ENCODE measurements around the gene SLC35G4.

Gene SLC35G4

GRCh38 chr18:11657152-11657551, 47.8 kb downstream of the SLC35G4 start (continued):
- TF ChIP-seq SCRT2 (tag by site-specific recombination; IDR thresholded peaks at IDR 0.05) (no peak), ZNF558 (tag by site-specific recombination; IDR thresholded peaks at IDR 0.05) (no peak), ZNF654 (tag by site-specific recombination; IDR thresholded peaks at IDR 0.05; ENCODE audit: low read depth) (no peak)
- TF ChIP-seq, protein P1, sequence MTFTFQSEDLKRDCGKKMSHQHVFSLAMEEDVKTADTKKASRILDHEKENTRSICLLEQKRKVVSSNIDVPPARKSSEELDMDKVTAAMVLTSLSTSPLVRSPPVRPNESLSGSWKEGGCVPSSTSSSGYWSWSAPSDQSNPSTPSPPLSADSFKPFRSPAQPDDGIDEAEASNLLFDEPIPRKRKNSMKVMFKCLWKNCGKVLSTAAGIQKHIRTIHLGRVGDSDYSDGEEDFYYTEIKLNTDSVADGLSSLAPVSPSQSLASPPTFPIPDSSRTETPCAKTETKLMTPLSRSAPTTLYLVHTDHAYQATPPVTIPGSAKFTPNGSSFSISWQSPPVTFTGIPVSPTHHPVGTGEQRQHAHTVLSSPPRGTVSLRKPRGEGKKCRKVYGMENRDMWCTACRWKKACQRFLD (tag by site-specific recombination; IDR thresholded peaks at IDR 0.05), result no peak

DNA sequence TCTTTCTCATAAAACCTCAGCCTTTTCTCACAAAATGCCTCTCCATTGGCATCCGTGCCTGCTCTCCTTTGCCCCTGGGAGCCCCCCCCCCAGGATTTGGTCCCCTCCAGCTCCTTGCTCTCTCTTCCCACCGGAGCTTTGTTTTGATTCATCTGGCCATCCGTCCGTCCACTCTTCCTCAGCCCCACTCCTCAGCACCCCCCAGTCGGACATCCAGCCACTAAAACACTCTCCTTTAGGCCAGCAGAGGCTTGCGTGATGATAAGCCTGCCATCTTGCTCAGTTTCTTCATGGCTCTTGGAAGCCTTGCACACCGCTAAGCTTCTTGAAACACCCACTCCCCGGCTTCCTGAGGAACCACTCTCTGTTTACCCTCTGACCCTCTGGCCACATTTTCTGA, 48.2 kb downstream of the SLC35G4 start:
- H3K4me1 ChIP-seq (ENCODE audit: control insufficient read depth, insufficient read depth, low read length), result no peaks in the 10 kb centered on the region
- no peaks in the 10 kb centered on the region for H3K9me3 ChIP-seq (ENCODE audit: control insufficient read depth, insufficient read depth, low read depth, low read length)
- no peak overlapping the region for H3K4me3 ChIP-seq (ENCODE audit: low read depth, low read length)
- CTCF ChIA-PET, result interaction anchor here (0.6 to 6.2 kb wide), 8 partner anchors 9 to 381 kb away, joined by 3 to 112 read pairs (median 18); no protein-coding TSS in a partner anchor
- no peak overlapping the region for H3K27ac ChIP-seq (ENCODE audit: extremely low read depth, low read depth, low read length)
- POLR2A ChIA-PET, result no interaction called here
- no peaks in the 10 kb centered on the region for H3K36me3 ChIP-seq (ENCODE audit: control insufficient read depth in 2 of 2, insufficient read depth in 1 of 2, low read length in 2 of 2)
- TF ChIP-seq ZNF48 (tag by site-specific recombination; IDR thresholded peaks at IDR 0.05), result no peak
- TF ChIP-seq, protein P2, sequence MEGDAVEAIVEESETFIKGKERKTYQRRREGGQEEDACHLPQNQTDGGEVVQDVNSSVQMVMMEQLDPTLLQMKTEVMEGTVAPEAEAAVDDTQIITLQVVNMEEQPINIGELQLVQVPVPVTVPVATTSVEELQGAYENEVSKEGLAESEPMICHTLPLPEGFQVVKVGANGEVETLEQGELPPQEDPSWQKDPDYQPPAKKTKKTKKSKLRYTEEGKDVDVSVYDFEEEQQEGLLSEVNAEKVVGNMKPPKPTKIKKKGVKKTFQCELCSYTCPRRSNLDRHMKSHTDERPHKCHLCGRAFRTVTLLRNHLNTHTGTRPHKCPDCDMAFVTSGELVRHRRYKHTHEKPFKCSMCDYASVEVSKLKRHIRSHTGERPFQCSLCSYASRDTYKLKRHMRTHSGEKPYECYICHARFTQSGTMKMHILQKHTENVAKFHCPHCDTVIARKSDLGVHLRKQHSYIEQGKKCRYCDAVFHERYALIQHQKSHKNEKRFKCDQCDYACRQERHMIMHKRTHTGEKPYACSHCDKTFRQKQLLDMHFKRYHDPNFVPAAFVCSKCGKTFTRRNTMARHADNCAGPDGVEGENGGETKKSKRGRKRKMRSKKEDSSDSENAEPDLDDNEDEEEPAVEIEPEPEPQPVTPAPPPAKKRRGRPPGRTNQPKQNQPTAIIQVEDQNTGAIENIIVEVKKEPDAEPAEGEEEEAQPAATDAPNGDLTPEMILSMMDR (tag by site-specific recombination; IDR thresholded peaks at IDR 0.05), result no peak
- TF ChIP-seq ZBTB20 (tag by site-specific recombination; IDR thresholded peaks at IDR 0.05), result no peak
- TF ChIP-seq ZNF747 (tag by site-specific recombination; IDR thresholded peaks at IDR 0.05), result no peak
- TF ChIP-seq KLF10 (tag by site-specific recombination; IDR thresholded peaks at IDR 0.05), result no peak
- no peak for TF ChIP-seq ZNF629 (tag by site-specific recombination; IDR thresholded peaks at IDR 0.05)
- TF ChIP-seq HOXC10 (CRISPR knock-in tag; IDR thresholded peaks at IDR 0.05), result no peak
- TF ChIP-seq ZNF202 (tag by site-specific recombination; IDR thresholded peaks at IDR 0.05; ENCODE audit: borderline replicate concordance), result no peak
- TF ChIP-seq ZNF174 (tag by site-specific recombination; IDR thresholded peaks at IDR 0.05), result no peak
- no peak for TF ChIP-seq ZNF843 (tag by site-specific recombination; IDR thresholded peaks at IDR 0.05)

DNA sequence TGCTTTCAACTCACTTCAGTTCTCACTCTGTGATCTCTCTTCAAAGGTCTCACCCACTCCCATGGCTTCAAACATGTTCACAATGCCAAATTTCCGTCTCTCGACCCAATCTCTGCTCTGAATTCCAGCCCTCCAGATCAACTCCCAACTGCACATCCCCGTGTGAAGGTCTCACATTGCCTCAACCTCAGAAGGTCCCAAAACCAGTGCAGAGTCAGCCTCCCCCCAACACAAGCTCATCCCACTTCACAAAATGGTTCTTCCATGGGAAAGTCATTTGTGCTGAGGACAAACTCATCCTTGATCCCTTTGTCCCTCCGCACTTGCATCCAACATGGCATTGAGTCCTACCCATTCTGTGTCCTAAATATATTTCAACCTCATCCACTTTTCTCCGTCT, 48.6 kb downstream of the SLC35G4 start:
- TF ChIP-seq ZNF16 (tag by site-specific recombination; IDR thresholded peaks at IDR 0.05; ENCODE audit: low read depth) (no peak), ZNF596 (tag by site-specific recombination; IDR thresholded peaks at IDR 0.05) (no peak), ZNF335 (tag by site-specific recombination; conservative IDR thresholded peaks at IDR 0.05) (no peak), SP3 (tag by site-specific recombination; IDR thresholded peaks at IDR 0.05) (no peak), ZNF830 (tag by site-specific recombination; IDR thresholded peaks at IDR 0.05; ENCODE audit: low read depth) (no peak)
- CTCF ChIA-PET, result interaction anchor here (0.6 to 6.2 kb wide), 7 partner anchors 9 to 381 kb away, joined by 3 to 112 read pairs (median 30); no protein-coding TSS in a partner anchor
- Histone ChIP-seq H3K27ac (ENCODE audit: extremely low read depth, low read depth, low read length) (no peak overlapping the region), H3K4me3 (ENCODE audit: low read depth, low read length) (no peak overlapping the region), H3K4me1 (ENCODE audit: control insufficient read depth, insufficient read depth, low read length) (no peaks in the 10 kb centered on the region), H3K36me3 (ENCODE audit: control insufficient read depth in 2 of 2, insufficient read depth in 1 of 2, low read length in 2 of 2) (no peaks in the 10 kb centered on the region), H3K9me3 (ENCODE audit: control insufficient read depth, insufficient read depth, low read depth, low read length) (no peaks in the 10 kb centered on the region)
- POLR2A ChIA-PET, result no interaction called here

DNA sequence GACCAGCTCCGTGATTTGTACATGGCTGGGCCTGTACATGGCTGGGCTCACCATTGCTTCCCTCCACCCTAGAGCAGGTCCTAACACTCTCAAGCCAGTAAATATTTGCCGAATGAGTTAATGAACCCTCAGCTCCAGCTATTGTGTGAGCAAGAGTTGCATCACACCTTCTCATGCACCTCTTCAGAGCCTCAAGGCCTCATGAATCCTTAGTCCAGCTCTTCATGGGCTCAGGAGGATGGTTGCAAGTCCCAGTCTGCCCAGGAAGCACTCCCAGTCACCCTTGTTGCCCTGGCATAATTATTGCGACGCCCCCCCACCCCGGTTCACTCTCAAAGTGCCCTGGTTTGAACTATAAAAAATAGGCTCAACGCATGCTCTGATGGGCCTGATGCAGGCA, 49.6 kb downstream of the SLC35G4 start:
- no peaks in the 10 kb centered on the region for H3K4me1 ChIP-seq (ENCODE audit: control insufficient read depth, insufficient read depth, low read length)
- ChIA-PET CTCF (interaction anchor here (0.8 to 6.2 kb wide), 5 partner anchors 15 to 380 kb away, joined by 5 to 112 read pairs (median 38); no protein-coding TSS in a partner anchor), POLR2A (no interaction called here)
- H3K27ac ChIP-seq (ENCODE audit: extremely low read depth, low read depth, low read length), result no peak overlapping the region
- no peak overlapping the region for H3K4me3 ChIP-seq (ENCODE audit: low read depth, low read length)
- no peaks in the 10 kb centered on the region for H3K36me3 ChIP-seq (ENCODE audit: control insufficient read depth in 2 of 2, insufficient read depth in 1 of 2, low read length in 2 of 2)
- H3K9me3 ChIP-seq (ENCODE audit: control insufficient read depth, insufficient read depth, low read depth, low read length), result no peaks in the 10 kb centered on the region
- no peak for TF ChIP-seq ZNF335 (tag by site-specific recombination; conservative IDR thresholded peaks at IDR 0.05)
- TF ChIP-seq OSR2 (tag by site-specific recombination; IDR thresholded peaks at IDR 0.05), result no peak
- no peak for TF ChIP-seq ZNF626 (tag by site-specific recombination; IDR thresholded peaks at IDR 0.05)
- no peak for TF ChIP-seq ZNF214 (tag by site-specific recombination; IDR thresholded peaks at IDR 0.05; ENCODE audit: borderline replicate concordance)
- no peak for TF ChIP-seq ZNF558 (tag by site-specific recombination; IDR thresholded peaks at IDR 0.05)
- TF ChIP-seq ZNF184 (tag by site-specific recombination; IDR thresholded peaks at IDR 0.05), result no peak
- TF ChIP-seq, protein P3, sequence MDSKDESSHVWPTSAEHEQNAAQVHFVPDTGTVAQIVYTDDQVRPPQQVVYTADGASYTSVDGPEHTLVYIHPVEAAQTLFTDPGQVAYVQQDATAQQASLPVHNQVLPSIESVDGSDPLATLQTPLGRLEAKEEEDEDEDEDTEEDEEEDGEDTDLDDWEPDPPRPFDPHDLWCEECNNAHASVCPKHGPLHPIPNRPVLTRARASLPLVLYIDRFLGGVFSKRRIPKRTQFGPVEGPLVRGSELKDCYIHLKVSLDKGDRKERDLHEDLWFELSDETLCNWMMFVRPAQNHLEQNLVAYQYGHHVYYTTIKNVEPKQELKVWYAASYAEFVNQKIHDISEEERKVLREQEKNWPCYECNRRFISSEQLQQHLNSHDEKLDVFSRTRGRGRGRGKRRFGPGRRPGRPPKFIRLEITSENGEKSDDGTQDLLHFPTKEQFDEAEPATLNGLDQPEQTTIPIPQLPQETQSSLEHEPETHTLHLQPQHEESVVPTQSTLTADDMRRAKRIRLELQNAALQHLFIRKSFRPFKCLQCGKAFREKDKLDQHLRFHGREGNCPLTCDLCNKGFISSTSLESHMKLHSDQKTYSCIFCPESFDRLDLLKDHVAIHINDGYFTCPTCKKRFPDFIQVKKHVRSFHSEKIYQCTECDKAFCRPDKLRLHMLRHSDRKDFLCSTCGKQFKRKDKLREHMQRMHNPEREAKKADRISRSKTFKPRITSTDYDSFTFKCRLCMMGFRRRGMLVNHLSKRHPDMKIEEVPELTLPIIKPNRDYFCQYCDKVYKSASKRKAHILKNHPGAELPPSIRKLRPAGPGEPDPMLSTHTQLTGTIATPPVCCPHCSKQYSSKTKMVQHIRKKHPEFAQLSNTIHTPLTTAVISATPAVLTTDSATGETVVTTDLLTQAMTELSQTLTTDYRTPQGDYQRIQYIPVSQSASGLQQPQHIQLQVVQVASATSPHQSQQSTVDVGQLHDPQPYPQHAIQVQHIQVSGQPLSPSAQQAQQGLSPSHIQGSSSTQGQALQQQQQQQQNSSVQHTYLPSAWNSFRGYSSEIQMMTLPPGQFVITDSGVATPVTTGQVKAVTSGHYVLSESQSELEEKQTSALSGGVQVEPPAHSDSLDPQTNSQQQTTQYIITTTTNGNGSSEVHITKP (tag by site-specific recombination; IDR thresholded peaks at IDR 0.05), result no peak
- no peak for TF ChIP-seq ZNF768 (tag by site-specific recombination; IDR thresholded peaks at IDR 0.05)

Data from HEK293 (cell line).